UCSD-AML1 (cell line): ENCODE data around the gene AGR2.
"Not testable (repeated sequence)": the region's sequence is repeated elsewhere in the genome, so short reads cannot be mapped to it uniquely, and the experiment has no call there.

Experiments
- DNase-seq: peaks from one replicate; lab custom pipeline; 2025; ENCODE audit not compliant: unreplicated experiment; lab: John Stamatoyannopoulos, UW

AGR2 gene

GRCh38 chr7:16804674-16805439, at the start of gene AGR2:
TSS of gene AGR2 (minus strand) at chr7:16804999. CDS start at chr7:16801796, 3,203 bp downstream.
- DNase-seq = no peak

GRCh38 chr7:16853189-16853588, 48.4 kb upstream of the AGR2 start:
- DNase-seq = not testable (repeated sequence)

- DNase-seq = peak; percentile 20
These were observed 47.0 kb upstream of the AGR2 start for GRCh38 chr7:16851829-16852228.

- no peak for DNase-seq
These were observed 46.0 kb upstream of the AGR2 start for GRCh38 chr7:16850614-16851466.

GRCh38 chr7:16849296-16850148, 44.7 kb upstream of the AGR2 start:
- peak; percentile 3 for DNase-seq

GRCh38 chr7:16847381-16847860, 42.6 kb upstream of the AGR2 start:
- DNase-seq = no peak

GRCh38 chr7:16846601-16847165, 41.9 kb upstream of the AGR2 start:
- no peak for DNase-seq

- no peak for DNase-seq
These were observed 40.9 kb upstream of the AGR2 start for GRCh38 chr7:16845746-16846145.

GRCh38 chr7:16841681-16842080, 36.9 kb upstream of the AGR2 start:
- DNase-seq = no peak

GRCh38 chr7:16840094-16840493, 35.3 kb upstream of the AGR2 start:
- no peak for DNase-seq

GRCh38 chr7:16839646-16840045, 34.8 kb upstream of the AGR2 start:
- DNase-seq = no peak

- DNase-seq = no peak
These were observed 34.1 kb upstream of the AGR2 start for GRCh38 chr7:16838891-16839290.

- DNase-seq = no peak
These were observed 33.6 kb upstream of the AGR2 start for GRCh38 chr7:16838386-16838785.

GRCh38 chr7:16836481-16836880, 31.7 kb upstream of the AGR2 start:
- no peak for DNase-seq

- DNase-seq = no peak
These were observed 28.6 kb upstream of the AGR2 start for GRCh38 chr7:16833373-16833772.

GRCh38 chr7:16826060-16826459, 21.3 kb upstream of the AGR2 start:
- no peak for DNase-seq

GRCh38 chr7:16822029-16822428, 17.2 kb upstream of the AGR2 start:
- DNase-seq = no peak

- no peak for DNase-seq
These were observed 13.9 kb upstream of the AGR2 start for GRCh38 chr7:16818732-16819131.

- DNase-seq = no peak
These were observed 12.7 kb upstream of the AGR2 start for GRCh38 chr7:16817536-16817935.

GRCh38 chr7:16816824-16817223, 12.0 kb upstream of the AGR2 start:
- DNase-seq = peak; percentile 18

- no peak for DNase-seq
These were observed 10.2 kb upstream of the AGR2 start for GRCh38 chr7:16815001-16815400.
